H54 (cell line): ENCODE results near the gene SNRK.
A peak's percentile ranks its signal among the peaks of the same experiment; 100 is the strongest.

Experiments
- DNase-seq: peaks from one replicate; pipeline ENCODE4 v3.0.0; 2011; ENCODE audit warnings: low spot score, mixed read lengths; ENCODE audit not compliant: insufficient read length
- FAIRE-seq: peaks from 3 replicates; lab custom pipeline; 2011; peaks lifted over from hg19 to GRCh38; lab: Jason Lieb, UNC
- POLR2A ChIP-seq: IDR thresholded peaks from 2 replicates; pipeline ENCODE4 v1.6.1; 2011; ENCODE audit warnings: low read depth, mild to moderate bottlenecking, low read length

Gene SNRK

GRCh38 chr3:43255662-43256061, 30.7 kb upstream of the SNRK start:
- DNase-seq (no peak), FAIRE-seq (no peak)
- TF ChIP-seq POLR2A: no peak

DNA sequence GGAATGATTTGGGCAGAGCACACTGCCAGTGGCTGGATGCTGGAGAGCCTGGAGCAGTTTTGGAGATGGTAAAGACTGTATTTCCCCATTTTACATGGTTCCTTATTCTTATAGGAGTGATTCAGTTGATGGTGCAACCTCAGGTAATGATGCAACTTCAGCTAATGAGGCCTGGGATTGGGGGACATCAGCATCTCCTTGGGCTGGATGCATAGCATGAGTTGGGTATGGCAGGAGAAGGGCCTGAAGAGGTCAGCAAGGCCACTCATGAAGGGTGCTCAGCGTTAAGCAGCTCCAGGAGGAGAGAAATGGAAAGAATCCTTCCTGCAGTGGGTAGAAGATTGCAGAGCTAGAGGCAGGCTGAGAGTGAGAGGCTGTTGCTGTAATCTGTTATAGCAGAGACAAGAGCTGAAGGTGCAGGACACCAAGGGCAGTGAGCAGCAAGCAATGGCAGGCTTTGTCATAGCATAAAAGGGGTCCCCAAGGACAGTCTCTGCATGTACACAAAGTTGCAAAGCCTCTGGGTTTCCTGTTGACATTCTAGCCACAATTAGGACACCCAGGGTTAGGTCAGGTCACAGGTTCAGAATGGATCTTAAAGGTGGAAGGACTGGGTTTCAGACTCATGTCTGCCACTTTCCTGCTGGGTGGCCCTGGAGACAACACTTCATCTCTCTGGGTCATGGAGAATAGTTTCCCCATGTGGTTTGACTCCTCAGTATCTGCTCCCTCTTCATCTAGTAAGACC, 29.5 kb upstream of the SNRK start:
- DNase-seq: no peak
- TF ChIP-seq POLR2A: no peak
- no peak for FAIRE-seq

GRCh38 chr3:43257850-43258249, 28.5 kb upstream of the SNRK start:
- TF ChIP-seq POLR2A: no peak
- no peak for FAIRE-seq

DNA sequence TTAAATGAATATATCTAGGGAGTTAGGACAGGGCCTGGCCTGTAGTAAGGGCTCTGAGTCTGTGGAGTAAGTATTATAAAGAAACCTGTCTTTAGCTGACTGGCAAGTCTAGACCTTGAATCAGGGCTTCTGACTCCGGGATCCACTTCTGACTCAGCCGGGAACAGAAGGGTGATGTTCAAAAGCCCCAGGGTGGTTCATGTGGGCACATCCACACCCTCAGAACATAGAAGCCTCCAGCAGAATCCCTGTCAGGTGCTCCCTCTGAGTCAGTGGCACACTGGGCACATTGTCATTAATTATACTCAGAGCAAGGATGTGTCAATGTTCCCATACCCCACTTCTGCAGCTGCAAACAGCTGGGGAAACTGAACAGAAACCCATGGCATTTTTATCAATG, 26.7 kb upstream of the SNRK start:
- TF ChIP-seq POLR2A: no peak
- DNase-seq (peak; percentile 30), FAIRE-seq (peak; percentile 6)

More at GRCh38 chr3:43257850-43258249, 28.5 kb upstream of the SNRK start:
- DNase-seq: no peak

DNA sequence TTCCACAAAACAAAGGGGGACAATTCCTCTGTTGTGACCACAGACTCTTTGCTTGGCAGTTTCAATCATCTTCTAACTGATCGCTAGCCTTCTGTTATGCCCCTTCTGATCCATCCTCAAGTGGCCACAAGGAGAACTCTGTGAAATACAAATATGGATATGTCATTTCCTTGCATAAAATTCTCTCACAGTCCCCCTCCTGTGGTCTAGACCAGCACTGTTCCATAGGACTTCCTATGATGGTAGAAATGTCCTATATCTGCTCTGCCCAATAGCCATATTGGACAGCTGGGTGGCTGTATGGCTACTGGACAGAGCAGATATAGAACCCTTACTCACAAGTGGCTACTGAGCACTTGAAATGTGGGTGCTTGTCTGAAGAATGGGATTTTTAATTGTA, 25.9 kb upstream of the SNRK start:
- TF ChIP-seq POLR2A: no peak
- no peak for DNase-seq
- no peak for FAIRE-seq

- no peak for DNase-seq
- TF ChIP-seq POLR2A: no peak
- FAIRE-seq: no peak
These were observed 24.1 kb upstream of the SNRK start for GRCh38 chr3:43262194-43262593.

- FAIRE-seq (no peak), DNase-seq (no peak)
- no peak for TF ChIP-seq POLR2A
These were observed 19.9 kb upstream of the SNRK start for GRCh38 chr3:43266451-43266850.

DNA sequence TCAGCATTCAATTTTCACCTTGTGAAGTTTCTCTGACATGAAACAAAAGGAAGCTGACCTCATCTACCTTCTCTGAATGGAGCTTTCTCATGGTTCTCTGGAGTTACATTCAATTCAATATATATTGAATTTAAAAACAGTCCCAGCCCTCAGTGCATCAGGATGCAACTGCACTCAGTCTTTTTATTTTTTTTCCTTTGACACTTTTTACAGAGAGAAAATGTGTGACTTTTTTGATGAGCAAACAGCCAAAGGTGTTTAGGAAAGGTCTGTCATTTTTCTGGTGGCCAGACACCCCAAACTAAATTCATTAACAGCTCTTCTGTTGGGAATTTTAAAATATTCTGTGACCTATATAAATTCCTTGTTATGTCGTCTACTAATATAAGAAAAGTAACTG, 19.3 kb upstream of the SNRK start:
- TF ChIP-seq POLR2A: no peak
- DNase-seq (no peak), FAIRE-seq (no peak)

- DNase-seq (no peak), FAIRE-seq (no peak)
- TF ChIP-seq POLR2A: no peak
These were observed 17.7 kb upstream of the SNRK start for GRCh38 chr3:43268636-43269035.

GRCh38 chr3:43270078-43270477, 16.3 kb upstream of the SNRK start:
- DNase-seq (no peak), FAIRE-seq (no peak)
- TF ChIP-seq POLR2A: no peak

DNA sequence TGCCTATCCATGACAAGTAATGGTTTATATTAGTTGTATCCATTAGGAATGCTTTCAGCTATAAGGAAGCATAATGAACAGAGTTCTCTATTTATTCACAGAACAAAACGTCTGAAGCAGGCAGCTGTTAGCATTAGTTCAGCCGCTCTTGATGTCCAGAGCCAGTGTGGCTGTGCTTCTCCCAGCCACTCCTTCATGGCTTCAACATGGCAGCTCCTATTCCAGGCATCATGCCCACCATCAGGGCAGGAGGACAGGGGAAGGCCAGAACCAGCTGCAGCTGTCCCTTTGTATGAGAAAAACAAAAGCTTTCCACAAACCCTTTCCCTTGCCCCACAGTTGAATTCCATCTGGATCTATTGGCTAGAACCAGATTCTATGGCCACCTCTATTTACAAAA, 12.9 kb upstream of the SNRK start:
- DNase-seq: no peak
- TF ChIP-seq POLR2A: no peak
- no peak for FAIRE-seq

GRCh38 chr3:43279082-43279481, 7.3 kb upstream of the SNRK start:
- no peak for FAIRE-seq
- no peak for TF ChIP-seq POLR2A

DNA sequence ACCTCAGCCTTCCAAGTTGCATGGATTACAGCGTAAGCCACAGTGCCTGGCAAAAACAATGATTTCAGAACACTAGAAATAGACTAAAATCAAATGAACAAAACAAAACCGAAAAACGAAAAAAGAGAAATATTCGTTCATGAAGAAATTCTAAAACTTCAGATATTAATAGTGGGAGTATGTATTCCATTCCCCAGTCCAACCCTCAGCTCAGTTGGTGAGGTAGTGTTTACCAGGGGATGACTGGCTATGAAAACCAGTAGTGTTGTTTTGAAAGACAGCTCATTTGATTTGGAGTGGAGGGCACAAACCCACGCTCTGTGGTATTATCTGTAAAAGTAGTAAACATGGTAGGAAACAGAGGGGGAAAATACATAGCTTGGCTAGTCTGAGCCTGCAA, 6.8 kb upstream of the SNRK start:
- FAIRE-seq (no peak), DNase-seq (no peak)
- TF ChIP-seq POLR2A: no peak

More at GRCh38 chr3:43279082-43279481, 7.3 kb upstream of the SNRK start:
- DNase-seq: no peak

GRCh38 chr3:43281020-43281419, 5.3 kb upstream of the SNRK start:
- FAIRE-seq: no peak
- TF ChIP-seq POLR2A: no peak
- no peak for DNase-seq

- DNase-seq (no peak), FAIRE-seq (no peak)
- TF ChIP-seq POLR2A: no peak
These were observed 2.2 kb upstream of the SNRK start for GRCh38 chr3:43284171-43284570.
